ENCODE data around the gene FABP7.

The FABP7 gene

GRCh38 chr6:122809691-122810090, 30.2 kb downstream of the FABP7 start:
- no peaks in the 10 kb centered on the region for H3K4me1 ChIP-seq
- H3K9me3 ChIP-seq: no peaks in the 10 kb centered on the region
- DNase-seq: no peak
- H3K27me3 ChIP-seq: no peaks in the 10 kb centered on the region
- no peaks in the 10 kb centered on the region for H3K36me3 ChIP-seq
- TF ChIP-seq, protein P1, sequence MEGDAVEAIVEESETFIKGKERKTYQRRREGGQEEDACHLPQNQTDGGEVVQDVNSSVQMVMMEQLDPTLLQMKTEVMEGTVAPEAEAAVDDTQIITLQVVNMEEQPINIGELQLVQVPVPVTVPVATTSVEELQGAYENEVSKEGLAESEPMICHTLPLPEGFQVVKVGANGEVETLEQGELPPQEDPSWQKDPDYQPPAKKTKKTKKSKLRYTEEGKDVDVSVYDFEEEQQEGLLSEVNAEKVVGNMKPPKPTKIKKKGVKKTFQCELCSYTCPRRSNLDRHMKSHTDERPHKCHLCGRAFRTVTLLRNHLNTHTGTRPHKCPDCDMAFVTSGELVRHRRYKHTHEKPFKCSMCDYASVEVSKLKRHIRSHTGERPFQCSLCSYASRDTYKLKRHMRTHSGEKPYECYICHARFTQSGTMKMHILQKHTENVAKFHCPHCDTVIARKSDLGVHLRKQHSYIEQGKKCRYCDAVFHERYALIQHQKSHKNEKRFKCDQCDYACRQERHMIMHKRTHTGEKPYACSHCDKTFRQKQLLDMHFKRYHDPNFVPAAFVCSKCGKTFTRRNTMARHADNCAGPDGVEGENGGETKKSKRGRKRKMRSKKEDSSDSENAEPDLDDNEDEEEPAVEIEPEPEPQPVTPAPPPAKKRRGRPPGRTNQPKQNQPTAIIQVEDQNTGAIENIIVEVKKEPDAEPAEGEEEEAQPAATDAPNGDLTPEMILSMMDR (IDR thresholded peaks at IDR 0.05; ENCODE audit: low read depth, low read length): no peak
- H3K4me3 ChIP-seq (ENCODE audit: low read depth, low read length): no peak overlapping the region

GRCh38 chr6:122810189-122810588, 30.7 kb downstream of the FABP7 start:
- no peaks in the 10 kb centered on the region for H3K9me3 ChIP-seq
- TF ChIP-seq, protein P1 (IDR thresholded peaks at IDR 0.05; ENCODE audit: low read depth, low read length): no peak
- no peaks in the 10 kb centered on the region for H3K4me1 ChIP-seq
- H3K36me3 ChIP-seq: no peaks in the 10 kb centered on the region
- H3K4me3 ChIP-seq (ENCODE audit: low read depth, low read length): no peak overlapping the region
- H3K27me3 ChIP-seq: no peaks in the 10 kb centered on the region
- DNase-seq: no peak

- TF ChIP-seq, protein P1 (IDR thresholded peaks at IDR 0.05; ENCODE audit: low read depth, low read length): no peak
These were observed 37.8 kb downstream of the FABP7 start for GRCh38 chr6:122817358-122817757.

GRCh38 chr6:122817766-122818165, 38.2 kb downstream of the FABP7 start:
- H3K27me3 ChIP-seq: 0 out of 2 replicates have a peak, but pooled peaks cover 3% of the 10 kb centered on the region
- no peaks in the 10 kb centered on the region for H3K4me1 ChIP-seq
- TF ChIP-seq, protein P1 (IDR thresholded peaks at IDR 0.05; ENCODE audit: low read depth, low read length): no peak
- no peaks in the 10 kb centered on the region for H3K36me3 ChIP-seq
- no peak overlapping the region for H3K4me3 ChIP-seq (ENCODE audit: low read depth, low read length)
- DNase-seq: no peak
- H3K9me3 ChIP-seq: no peaks in the 10 kb centered on the region

More at GRCh38 chr6:122817358-122817757, 37.8 kb downstream of the FABP7 start:
- Histone ChIP-seq H3K36me3 (no peaks in the 10 kb centered on the region), H3K27me3 (0 out of 2 replicates have a peak, but pooled peaks cover 3% of the 10 kb centered on the region), H3K4me3 (ENCODE audit: low read depth, low read length) (no peak overlapping the region), H3K9me3 (no peaks in the 10 kb centered on the region), H3K4me1 (no peaks in the 10 kb centered on the region)
- DNase-seq: no peak

GRCh38 chr6:122818866-122819265, 39.4 kb downstream of the FABP7 start:
- DNase-seq: no peak
- Histone ChIP-seq H3K27me3 (0 out of 2 replicates have a peak, but pooled peaks cover 3% of the 10 kb centered on the region), H3K36me3 (no peaks in the 10 kb centered on the region), H3K4me1 (no peaks in the 10 kb centered on the region), H3K4me3 (ENCODE audit: low read depth, low read length) (no peak overlapping the region), H3K9me3 (no peaks in the 10 kb centered on the region; the same call in 1 of the 2 replicates)
- TF ChIP-seq, protein P1 (IDR thresholded peaks at IDR 0.05; ENCODE audit: low read depth, low read length): no peak

- H3K4me3 ChIP-seq (ENCODE audit: low read depth, low read length): no peak overlapping the region
- no peaks in the 10 kb centered on the region for H3K4me1 ChIP-seq
- no peak for DNase-seq
- no peaks in the 10 kb centered on the region for H3K36me3 ChIP-seq
- no peaks in the 10 kb centered on the region; the same call in 1 of the 2 replicates for H3K9me3 ChIP-seq
- H3K27me3 ChIP-seq: 0 out of 2 replicates have a peak, but pooled peaks cover 3% of the 10 kb centered on the region
- TF ChIP-seq, protein P1 (IDR thresholded peaks at IDR 0.05; ENCODE audit: low read depth, low read length): no peak
These were observed 41.6 kb downstream of the FABP7 start for GRCh38 chr6:122821095-122821494.

Measured in BE2C (cell line).